GM19193 (cell line): Measurements from ENCODE around the gene LILRB1.
"Not testable (repeated sequence)": the region's sequence is repeated elsewhere in the genome, so short reads cannot be mapped to it uniquely, and the experiment has no call there.

Experiments
- POLR2A ChIP-seq: IDR thresholded peaks from 4 replicates; pipeline ENCODE4 v1.6.1; 2011; ENCODE audit not compliant: insufficient read depth, insufficient read length; ENCODE audit errors: extremely low read depth

LILRB1 gene

GRCh38 chr19:54630262-54630661, at the start of gene LILRB1:
Gene LILRB1, plus strand, starts transcription at chr19:54630484. Its CDS starts 590 bp downstream, at chr19:54631074.
- TF ChIP-seq POLR2A: not testable (repeated sequence)

- TF ChIP-seq POLR2A: no peak
Observed at GRCh38 chr19:54586397-54586796, 43.9 kb upstream of the LILRB1 start.

GRCh38 chr19:54587026-54587425, 43.3 kb upstream of the LILRB1 start:
- TF ChIP-seq POLR2A: no peak

- TF ChIP-seq POLR2A: not testable (repeated sequence)
Observed at GRCh38 chr19:54593445-54593844, 36.8 kb upstream of the LILRB1 start, which contains the start of gene LILRA1. Gene LILRA1, plus strand, starts transcription at chr19:54593632. Its CDS starts 613 bp downstream, at chr19:54594245.

DNA sequence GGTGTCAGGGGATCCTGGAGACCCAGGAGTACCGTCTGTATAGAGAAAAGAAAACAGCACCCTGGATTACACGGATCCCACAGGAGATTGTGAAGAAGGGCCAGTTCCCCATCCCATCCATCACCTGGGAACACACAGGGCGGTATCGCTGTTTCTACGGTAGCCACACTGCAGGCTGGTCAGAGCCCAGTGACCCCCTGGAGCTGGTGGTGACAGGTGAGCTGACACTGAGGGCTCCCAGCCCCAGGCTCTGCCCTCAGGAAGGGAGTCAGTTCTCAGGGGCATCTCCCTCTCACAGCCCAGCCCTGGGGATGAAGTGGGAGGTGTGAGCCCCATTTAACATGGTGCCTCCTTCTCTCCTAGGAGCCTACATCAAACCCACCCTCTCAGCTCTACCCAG, 35.5 kb upstream of the LILRB1 start:
- TF ChIP-seq POLR2A: no peak

GRCh38 chr19:54600212-54600611, 30.1 kb upstream of the LILRB1 start:
- TF ChIP-seq POLR2A: no peak

- TF ChIP-seq POLR2A: no peak
Observed at GRCh38 chr19:54606230-54606629, 24.1 kb upstream of the LILRB1 start.

DNA sequence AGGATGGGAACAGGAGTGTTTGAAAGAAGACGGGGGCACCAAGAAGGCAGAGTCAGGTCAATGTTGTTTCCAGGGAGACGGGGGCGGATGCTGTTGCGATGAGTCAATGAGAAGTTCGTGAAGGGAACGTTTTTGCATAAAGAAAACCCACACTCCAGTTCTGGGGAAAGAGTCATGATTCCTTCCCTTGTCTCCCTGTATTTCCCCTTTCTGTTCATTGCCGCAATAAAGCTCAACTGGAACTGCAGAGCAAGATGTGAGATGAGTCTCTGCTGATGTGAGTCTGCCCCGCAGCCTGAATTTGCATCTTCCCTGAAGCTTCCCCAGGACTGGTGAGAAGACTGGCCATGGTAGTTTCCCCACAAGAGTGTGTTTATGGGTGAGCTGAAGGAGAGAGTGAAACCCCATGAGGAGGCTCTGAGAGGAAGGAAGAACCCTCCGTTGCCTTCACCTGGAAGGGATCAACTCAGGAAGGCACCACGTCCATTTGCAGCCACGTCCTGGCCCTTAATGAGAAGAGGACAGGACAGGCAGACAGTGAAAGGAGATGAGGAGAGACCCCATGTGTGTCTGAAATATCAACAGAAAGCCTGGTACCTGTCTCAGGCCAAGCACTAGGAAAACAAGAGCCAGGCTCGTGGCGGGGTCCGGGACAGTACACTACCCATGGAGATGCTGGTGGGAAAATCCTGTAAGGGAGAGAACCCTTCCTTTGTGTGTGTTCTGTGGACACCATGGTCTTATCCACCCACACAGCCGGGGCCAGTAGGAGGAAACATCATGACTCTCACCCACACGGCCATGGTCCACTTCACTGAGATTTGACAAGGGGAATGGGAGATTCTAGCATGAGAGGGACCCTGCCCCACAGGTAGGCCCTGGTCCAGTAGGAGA, 23.1 kb upstream of the LILRB1 start:
- no peak for TF ChIP-seq POLR2A

DNA sequence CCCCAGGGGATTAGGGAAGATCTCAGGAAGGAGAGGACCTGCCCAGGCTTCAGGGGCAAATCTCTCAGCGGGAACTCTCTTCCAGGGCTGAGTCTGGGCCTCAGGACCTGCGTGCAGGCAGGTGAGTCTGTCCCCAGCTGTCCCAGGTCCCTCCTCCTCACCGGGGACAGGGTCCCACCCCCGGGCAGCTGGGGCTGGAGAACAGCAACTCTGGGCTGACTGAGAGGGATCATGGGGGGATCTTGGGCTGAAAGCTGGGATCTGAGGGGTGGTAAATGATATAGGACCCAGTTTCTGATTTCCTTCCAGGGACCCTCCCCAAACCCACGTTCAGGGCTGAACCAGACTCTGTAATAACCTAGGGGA, 22.5 kb upstream of the LILRB1 start:
- no peak for TF ChIP-seq POLR2A

GRCh38 chr19:54608205-54608604, 22.1 kb upstream of the LILRB1 start:
- TF ChIP-seq POLR2A: no peak

- no peak for TF ChIP-seq POLR2A
Observed at GRCh38 chr19:54608792-54609191, 21.5 kb upstream of the LILRB1 start.

DNA sequence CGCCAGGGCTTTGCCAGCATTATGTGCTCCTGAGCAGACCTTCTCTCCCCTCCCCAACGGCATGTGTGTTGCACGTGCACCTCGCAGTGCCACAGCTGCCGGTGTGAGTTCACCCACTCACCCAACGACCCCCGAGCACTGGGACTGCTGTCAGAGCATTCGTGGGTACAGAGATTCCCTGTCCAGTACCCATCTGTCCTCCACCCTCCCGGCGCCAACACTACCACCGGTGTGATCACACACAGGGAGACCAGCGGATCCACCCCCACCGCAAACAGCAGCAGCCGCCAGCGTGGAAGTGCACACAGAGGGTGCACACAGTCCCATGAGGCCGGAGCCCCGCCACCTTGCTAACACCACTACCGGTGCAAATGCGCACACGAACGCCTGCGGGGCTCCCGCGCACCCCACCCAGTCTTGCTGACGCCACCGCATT, 20.9 kb upstream of the LILRB1 start:
- no peak for TF ChIP-seq POLR2A

GRCh38 chr19:54612428-54612827, 17.9 kb upstream of the LILRB1 start:
- no peak for TF ChIP-seq POLR2A

DNA sequence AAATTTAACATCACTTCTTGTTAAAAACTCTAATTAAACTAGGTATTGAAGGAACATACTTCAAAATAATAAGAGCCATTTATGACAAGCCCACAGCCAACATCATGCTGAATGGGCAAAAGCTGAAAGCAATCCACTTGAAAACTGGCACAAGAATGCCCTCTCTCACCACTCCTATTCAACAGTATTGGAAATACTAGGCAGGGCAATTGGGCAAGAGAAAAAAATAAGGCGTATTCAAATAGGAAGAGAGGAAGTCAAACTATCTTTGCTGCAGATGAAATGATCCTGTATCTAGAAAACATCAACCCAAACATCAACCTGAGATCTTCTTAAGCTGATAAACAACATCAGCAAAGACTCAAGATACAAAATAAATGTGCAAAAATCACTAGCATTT, 15.6 kb upstream of the LILRB1 start:
- no peak for TF ChIP-seq POLR2A

DNA sequence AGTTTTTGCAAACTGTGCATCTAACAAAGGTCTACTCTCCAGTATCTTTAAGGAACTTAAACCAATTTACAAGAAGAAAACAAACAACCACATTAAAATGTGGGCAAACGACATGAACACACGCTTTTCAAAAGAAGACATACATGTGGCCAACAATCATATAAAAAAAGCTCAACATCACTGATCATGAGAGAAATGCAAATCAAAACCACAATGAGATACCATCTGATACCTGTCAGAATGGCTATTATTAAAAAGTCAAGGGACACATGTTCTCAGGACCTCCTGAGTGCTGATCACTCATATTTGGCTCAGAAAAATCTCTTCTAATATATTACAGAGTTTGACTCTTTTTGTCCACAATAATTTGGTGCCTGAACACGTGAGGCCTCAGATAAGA, 14.2 kb upstream of the LILRB1 start:
- no peak for TF ChIP-seq POLR2A

DNA sequence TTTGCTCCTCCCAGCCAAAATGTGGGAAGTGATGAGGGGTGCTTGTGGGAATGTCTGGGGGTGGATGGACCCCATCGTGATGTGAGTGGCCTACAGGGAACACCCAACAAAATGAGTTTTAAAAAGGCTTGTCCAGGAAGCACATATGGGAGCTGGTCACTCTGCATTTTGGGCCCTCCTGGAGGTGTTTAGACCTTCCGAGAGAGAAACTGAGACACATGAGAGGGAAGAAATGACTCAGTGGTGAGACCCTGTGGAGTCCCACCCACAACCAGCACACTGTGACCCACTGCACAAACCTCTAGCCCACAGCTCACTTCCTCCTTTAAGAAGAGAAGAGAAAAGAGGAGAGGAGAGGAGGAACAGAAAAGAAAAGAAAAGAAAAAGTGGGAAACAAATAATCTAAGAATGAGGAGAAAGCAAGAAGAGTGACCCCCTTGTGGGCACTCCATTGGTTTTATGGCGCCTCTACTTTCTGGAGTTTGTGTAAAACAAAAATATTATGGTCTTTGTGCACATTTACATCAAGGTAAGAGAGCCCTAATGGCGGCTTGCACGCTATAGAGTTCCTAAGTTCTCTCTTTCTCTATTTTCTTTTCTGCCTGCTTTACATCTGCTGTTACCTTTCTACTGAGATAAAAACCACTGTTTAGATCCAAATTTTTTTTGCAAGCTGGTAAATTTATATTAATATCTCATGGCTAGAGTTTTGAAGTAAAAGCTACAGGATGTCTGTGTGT, 13.3 kb upstream of the LILRB1 start:
- TF ChIP-seq POLR2A: peak; percentile 54
